ENCODE measurements around the gene SLC35B1.
A peak's percentile ranks its signal among the peaks of the same experiment; 100 is the strongest.

SLC35B1 gene

GRCh38 chr17:49745175-49746139 is 37.7 kb upstream of the SLC35B1 start:
- H3K27ac ChIP-seq (ENCODE audit: low read length, poor library complexity, severe bottlenecking), result no peak overlapping the region

GRCh38 chr17:49742166-49742638 is 34.4 kb upstream of the SLC35B1 start:
- Histone ChIP-seq H3K9ac (ENCODE audit: low read length) (no peak overlapping the region), H3K9me3 (ENCODE audit: control insufficient read depth, low read length) (no peaks in the 10 kb centered on the region), H2AK5ac (ENCODE audit: low read length, severe bottlenecking) (no peak overlapping the region), H3K4me3 (ENCODE audit: insufficient read depth in 1 of 2, low read depth in 1 of 2, low read length in 2 of 2) (no peak overlapping the region), H2BK12ac (ENCODE audit: low read length in 2 of 2) (no peak overlapping the region), H3K36me3 (ENCODE audit: control insufficient read depth in 1 of 2, insufficient read depth in 2 of 2, low read depth in 1 of 2, low read length in 2 of 2) (no peaks in the 10 kb centered on the region), H3K4ac (ENCODE audit: low read depth in 1 of 2, low read length in 2 of 2) (no peak overlapping the region), H2AFZ (ENCODE audit: low read depth, low read length) (no peak overlapping the region), H2BK5ac (ENCODE audit: low read depth, low read length, poor library complexity, severe bottlenecking) (no peak overlapping the region), H3K4me1 (ENCODE audit: control insufficient read depth, insufficient read depth, low read depth, low read length) (peaks cover 2% of the 10 kb centered on the region), H3K79me1 (replicated peaks; ENCODE audit: low read length, poor library complexity, severe bottlenecking) (peaks cover 11% of the 10 kb centered on the region), H3K27me3 (ENCODE audit: control insufficient read depth in 1 of 2, insufficient read depth in 1 of 2, low read length in 2 of 2) (no peaks in the 10 kb centered on the region), H3K23ac (ENCODE audit: low read length in 2 of 2) (no peak overlapping the region), H4K8ac (ENCODE audit: low read length) (no peak overlapping the region), H3K27ac (ENCODE audit: low read length, poor library complexity, severe bottlenecking) (no peak overlapping the region), H2BK15ac (ENCODE audit: low read depth, poor library complexity, severe bottlenecking) (no peak overlapping the region), H3K14ac (ENCODE audit: low read length in 2 of 2) (no peak overlapping the region), H4K91ac (ENCODE audit: low read length) (no peak overlapping the region), H3K4me2 (ENCODE audit: low read length, poor library complexity, severe bottlenecking) (no peak overlapping the region), H3K18ac (ENCODE audit: low read depth in 1 of 2, low read length in 2 of 2) (no peak overlapping the region), H2BK120ac (ENCODE audit: low read depth, low read length) (no peak overlapping the region)
- DNase-seq, result no peak
- 82% methylated on average over 1 of the region's 1 CpG for WGBS

More at GRCh38 chr17:49745175-49746139, 37.7 kb upstream of the SLC35B1 start:
- H2BK120ac ChIP-seq (ENCODE audit: low read depth, low read length), result no peak overlapping the region
- H3K14ac ChIP-seq (ENCODE audit: low read length in 2 of 2), result no peak overlapping the region
- no peak for DNase-seq
- no peaks in the 10 kb centered on the region for H3K27me3 ChIP-seq (ENCODE audit: control insufficient read depth in 1 of 2, insufficient read depth in 1 of 2, low read length in 2 of 2)
- no peak overlapping the region for H4K8ac ChIP-seq (ENCODE audit: low read length)
- H3K4ac ChIP-seq (ENCODE audit: low read depth in 1 of 2, low read length in 2 of 2), result no peak overlapping the region
- no peak overlapping the region for H2BK15ac ChIP-seq (ENCODE audit: low read depth, poor library complexity, severe bottlenecking)
- peaks cover 7% of the 10 kb centered on the region for H3K79me1 ChIP-seq (replicated peaks; ENCODE audit: low read length, poor library complexity, severe bottlenecking)
- no peaks in the 10 kb centered on the region for H3K36me3 ChIP-seq (ENCODE audit: control insufficient read depth in 1 of 2, insufficient read depth in 2 of 2, low read depth in 1 of 2, low read length in 2 of 2)
- no peak overlapping the region for H2BK12ac ChIP-seq (ENCODE audit: low read length in 2 of 2)
- no peak overlapping the region for H3K9ac ChIP-seq (ENCODE audit: low read length)
- no peak overlapping the region for H3K4me3 ChIP-seq (ENCODE audit: insufficient read depth in 1 of 2, low read depth in 1 of 2, low read length in 2 of 2)
- 75% methylated on average over 1 of the region's 1 CpG for WGBS
- no peak overlapping the region for H3K4me2 ChIP-seq (ENCODE audit: low read length, poor library complexity, severe bottlenecking)
- peaks cover 3% of the 10 kb centered on the region for H3K4me1 ChIP-seq (ENCODE audit: control insufficient read depth, insufficient read depth, low read depth, low read length)
- no peaks in the 10 kb centered on the region for H3K9me3 ChIP-seq (ENCODE audit: control insufficient read depth, low read length)
- no peak overlapping the region for H3K18ac ChIP-seq (ENCODE audit: low read depth in 1 of 2, low read length in 2 of 2)
- H2BK5ac ChIP-seq (ENCODE audit: low read depth, low read length, poor library complexity, severe bottlenecking), result no peak overlapping the region
- H3K23ac ChIP-seq (ENCODE audit: low read length in 2 of 2), result no peak overlapping the region
- H2AFZ ChIP-seq (ENCODE audit: low read depth, low read length), result no peak overlapping the region
- no peak overlapping the region for H4K91ac ChIP-seq (ENCODE audit: low read length)
- H2AK5ac ChIP-seq (ENCODE audit: low read length, severe bottlenecking), result no peak overlapping the region

GRCh38 chr17:49741692-49742076 is 33.9 kb upstream of the SLC35B1 start:
- Histone ChIP-seq H2BK15ac (ENCODE audit: low read depth, poor library complexity, severe bottlenecking) (no peak overlapping the region), H3K14ac (ENCODE audit: low read length in 2 of 2) (no peak overlapping the region), H3K79me1 (replicated peaks; ENCODE audit: low read length, poor library complexity, severe bottlenecking) (peaks cover 11% of the 10 kb centered on the region), H3K4me3 (ENCODE audit: insufficient read depth in 1 of 2, low read depth in 1 of 2, low read length in 2 of 2) (peak overlapping the region in 1 of 2 experiments; percentile 3), H2AFZ (ENCODE audit: low read depth, low read length) (no peak overlapping the region), H4K91ac (ENCODE audit: low read length) (no peak overlapping the region), H3K9ac (ENCODE audit: low read length) (peak overlapping the region; percentile 20), H3K4me1 (ENCODE audit: control insufficient read depth, insufficient read depth, low read depth, low read length) (peaks cover 2% of the 10 kb centered on the region), H3K27me3 (ENCODE audit: control insufficient read depth in 1 of 2, insufficient read depth in 1 of 2, low read length in 2 of 2) (no peaks in the 10 kb centered on the region), H2AK5ac (ENCODE audit: low read length, severe bottlenecking) (no peak overlapping the region), H3K4me2 (ENCODE audit: low read length, poor library complexity, severe bottlenecking) (no peak overlapping the region), H4K8ac (ENCODE audit: low read length) (no peak overlapping the region), H3K18ac (ENCODE audit: low read depth in 1 of 2, low read length in 2 of 2) (no peak overlapping the region), H3K27ac (ENCODE audit: low read length, poor library complexity, severe bottlenecking) (no peak overlapping the region), H2BK12ac (ENCODE audit: low read length in 2 of 2) (no peak overlapping the region), H3K23ac (ENCODE audit: low read length in 2 of 2) (no peak overlapping the region), H3K36me3 (ENCODE audit: control insufficient read depth in 1 of 2, insufficient read depth in 2 of 2, low read depth in 1 of 2, low read length in 2 of 2) (no peaks in the 10 kb centered on the region), H3K4ac (ENCODE audit: low read depth in 1 of 2, low read length in 2 of 2) (no peak overlapping the region), H2BK120ac (ENCODE audit: low read depth, low read length) (no peak overlapping the region), H3K9me3 (ENCODE audit: control insufficient read depth, low read length) (no peaks in the 10 kb centered on the region), H2BK5ac (ENCODE audit: low read depth, low read length, poor library complexity, severe bottlenecking) (no peak overlapping the region)
- no peak for DNase-seq
- WGBS, result 53% methylated on average over 2 of the region's 3 CpGs

GRCh38 chr17:49741009-49741691 is 33.4 kb upstream of the SLC35B1 start:
- H2BK12ac ChIP-seq (ENCODE audit: low read length in 2 of 2), result no peak overlapping the region
- peak overlapping the region in 1 of 2 experiments; percentile 3 for H3K4me3 ChIP-seq (ENCODE audit: insufficient read depth in 1 of 2, low read depth in 1 of 2, low read length in 2 of 2)
- no peaks in the 10 kb centered on the region for H3K27me3 ChIP-seq (ENCODE audit: control insufficient read depth in 1 of 2, insufficient read depth in 1 of 2, low read length in 2 of 2)
- no peak overlapping the region for H3K18ac ChIP-seq (ENCODE audit: low read depth in 1 of 2, low read length in 2 of 2)
- no peak overlapping the region for H2AFZ ChIP-seq (ENCODE audit: low read depth, low read length)
- H2BK15ac ChIP-seq (ENCODE audit: low read depth, poor library complexity, severe bottlenecking), result no peak overlapping the region
- no peak overlapping the region for H3K14ac ChIP-seq (ENCODE audit: low read length in 2 of 2)
- no peak overlapping the region for H3K23ac ChIP-seq (ENCODE audit: low read length in 2 of 2)
- no peak overlapping the region for H4K91ac ChIP-seq (ENCODE audit: low read length)
- H2AK5ac ChIP-seq (ENCODE audit: low read length, severe bottlenecking), result no peak overlapping the region
- no peaks in the 10 kb centered on the region for H3K36me3 ChIP-seq (ENCODE audit: control insufficient read depth in 1 of 2, insufficient read depth in 2 of 2, low read depth in 1 of 2, low read length in 2 of 2)
- no peak overlapping the region for H3K4ac ChIP-seq (ENCODE audit: low read depth in 1 of 2, low read length in 2 of 2)
- WGBS, result 75% methylated on average over 2 of the region's 5 CpGs
- no peaks in the 10 kb centered on the region for H3K9me3 ChIP-seq (ENCODE audit: control insufficient read depth, low read length)
- H3K27ac ChIP-seq (ENCODE audit: low read length, poor library complexity, severe bottlenecking), result no peak overlapping the region
- peak; percentile 6 for DNase-seq
- no peak overlapping the region for H3K4me2 ChIP-seq (ENCODE audit: low read length, poor library complexity, severe bottlenecking)
- peak overlapping the region; percentile 20 for H3K9ac ChIP-seq (ENCODE audit: low read length)
- peaks cover 11% of the 10 kb centered on the region for H3K79me1 ChIP-seq (replicated peaks; ENCODE audit: low read length, poor library complexity, severe bottlenecking)
- no peak overlapping the region for H4K8ac ChIP-seq (ENCODE audit: low read length)
- no peak overlapping the region for H2BK5ac ChIP-seq (ENCODE audit: low read depth, low read length, poor library complexity, severe bottlenecking)
- H2BK120ac ChIP-seq (ENCODE audit: low read depth, low read length), result no peak overlapping the region
- H3K4me1 ChIP-seq (ENCODE audit: control insufficient read depth, insufficient read depth, low read depth, low read length), result peaks cover 2% of the 10 kb centered on the region

All from mesenchymal stem cell (in vitro differentiated cells and primary cell).